Measurements from ENCODE around the gene ASAP2.

DNA sequence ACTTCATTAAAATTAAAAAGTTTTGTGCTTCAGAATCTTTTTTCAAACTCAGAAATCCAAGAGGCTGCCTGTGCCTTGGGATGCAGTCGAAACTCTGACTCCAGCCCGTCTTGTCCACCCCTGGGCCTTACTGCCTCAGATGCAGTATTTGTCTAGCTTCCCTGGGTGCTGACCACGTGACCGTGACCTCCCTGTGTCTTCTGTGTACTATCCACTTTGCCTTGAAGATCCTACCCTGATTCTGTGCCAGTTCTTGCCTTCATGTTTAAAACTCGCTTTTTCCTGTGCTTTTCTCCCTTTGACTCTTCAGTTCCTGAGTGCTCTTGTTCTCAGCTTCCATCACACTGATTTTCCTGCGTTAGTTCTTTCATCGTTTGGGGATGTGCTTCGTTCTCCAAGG, 136.0 kb downstream of the ASAP2 start:
- TF ChIP-seq POLR2AphosphoS5 (IDR thresholded peaks at IDR 0.05) (no peak), POLR2A (IDR thresholded peaks at IDR 0.05) (no peak)
